Measurements from ENCODE around the gene PTPRA. TPM values are rescaled to one million over a fixed set of nuclear protein-coding genes. Genes with fewer than 3 reads are reported as not detected.
A peak's percentile ranks its signal among the peaks of the same experiment; 100 is the strongest.

The PTPRA gene
- polyA plus RNA-seq, 3 donors: 13.0 to 41.9 (median 13.1) TPM

GRCh38 chr20:2865101-2865500 lies 8.2 kb upstream of the PTPRA start:
- peaks cover 10 to 13% of the 10 kb centered on the region in 2 donors for H3K4me1 ChIP-seq (ENCODE audit: control insufficient read depth in 1 of 2, insufficient read depth in 2 of 2, low read length in 2 of 2)
- no peak for TF ChIP-seq CTCF (IDR thresholded peaks at IDR 0.05)
- WGBS (ENCODE audit: insufficient coverage): 98% methylated on average over 10 of the region's 10 CpGs

DNA sequence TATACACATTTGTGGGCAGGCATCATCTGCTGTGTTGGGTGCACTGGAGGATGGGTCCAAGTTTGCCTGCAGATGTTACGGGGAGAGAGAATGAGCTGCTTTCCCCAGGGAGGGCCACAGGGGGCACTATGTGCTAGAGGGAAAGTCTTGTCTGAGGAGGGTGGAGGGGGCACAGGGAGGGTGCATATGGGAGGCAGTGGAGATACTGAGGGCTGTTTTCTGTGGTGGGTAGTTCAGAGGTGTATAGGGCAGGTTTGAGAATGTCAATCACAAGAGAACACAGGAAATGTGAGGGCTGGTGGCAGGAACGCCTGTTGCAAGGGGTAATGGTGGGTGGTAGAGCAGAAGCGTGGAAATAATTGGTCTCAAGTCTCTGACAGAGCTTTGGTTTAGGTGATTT lies 7.7 kb upstream of the PTPRA start:
- Mint-ChIP-seq H3K27ac (peak overlapping the region in 3 of 7 donors; percentile 0 to 27 (median 4)), H3K4me1 (peaks cover 22% of the 10 kb centered on the region), H3K27me3 (ENCODE audit: low read depth in 3 of 3) (peaks cover 0 to 3% (median 2%) of the 10 kb centered on the region in 3 donors), H3K9me3 (no peaks in the 10 kb centered on the region), H3K36me3 (peaks cover 58 to 69% of the 10 kb centered on the region in 2 donors), H3K4me3 (peak overlapping the region in 1 of 2 donors; percentile 16)
- intact Hi-C loops (cut with micrococcal nuclease): no loop called here
- no peaks in the 10 kb centered on the region for H3K79me2 ChIP-seq (ENCODE audit: insufficient read depth, low read length)
- no peaks in the 10 kb centered on the region for H3K9me3 ChIP-seq (replicated peaks in 1 of 2; ENCODE audit: control insufficient read depth in 1 of 2, insufficient read depth in 1 of 2, low read length in 2 of 2)
- peaks cover 56 to 65% of the 10 kb centered on the region in 2 donors for H3K36me3 ChIP-seq (replicated peaks in 1 of 2; ENCODE audit: control insufficient read depth in 1 of 2, insufficient read depth in 2 of 2, low read length in 2 of 2)
- no peak overlapping the region for H3K4me2 ChIP-seq (replicated peaks; ENCODE audit: extremely low read depth, low read length, poor library complexity, severe bottlenecking)
- H3K27ac ChIP-seq (ENCODE audit: low read depth in 1 of 2, low read length in 2 of 2): no peak overlapping the region
- H3K4me1 ChIP-seq (ENCODE audit: control insufficient read depth in 1 of 2, insufficient read depth in 2 of 2, low read length in 2 of 2): peaks cover 16 to 19% of the 10 kb centered on the region in 2 donors
- no peak for DNase-seq
- no peaks in the 10 kb centered on the region for H3K27me3 ChIP-seq (ENCODE audit: control insufficient read depth in 2 of 2, insufficient read depth in 2 of 2, low read length in 2 of 2)
- 90% methylated on average over 3 of the region's 3 CpGs for WGBS (ENCODE audit: insufficient coverage)
- no peak overlapping the region for H2AFZ ChIP-seq (ENCODE audit: insufficient read depth, low read depth, low read length, poor library complexity, severe bottlenecking)
- H3K9ac ChIP-seq (ENCODE audit: insufficient read depth, low read length, poor library complexity, severe bottlenecking): no peak overlapping the region
- H4K20me1 ChIP-seq (ENCODE audit: insufficient read depth, low read length): no peaks in the 10 kb centered on the region
- TF ChIP-seq CTCF (IDR thresholded peaks at IDR 0.05): no peak
- no peak overlapping the region for H3K4me3 ChIP-seq (replicated peaks in 1 of 3; ENCODE audit: low read depth in 2 of 3, low read length in 3 of 3)

More at GRCh38 chr20:2865101-2865500, 8.2 kb upstream of the PTPRA start:
- intact Hi-C loops (cut with micrococcal nuclease): no loop called here
- H4K20me1 ChIP-seq (ENCODE audit: insufficient read depth, low read length): no peaks in the 10 kb centered on the region
- no peak for DNase-seq
- Mint-ChIP-seq H3K4me3 (peak overlapping the region in 1 of 2 donors; percentile 24), H3K4me1 (peaks cover 17% of the 10 kb centered on the region), H3K9me3 (no peaks in the 10 kb centered on the region), H3K27ac (peak overlapping the region in 1 of 7 donors; percentile 14), H3K27me3 (ENCODE audit: low read depth in 3 of 3) (peaks cover 0 to 3% (median 2%) of the 10 kb centered on the region in 3 donors), H3K36me3 (peaks cover 59 to 75% of the 10 kb centered on the region in 2 donors)
- H2AFZ ChIP-seq (ENCODE audit: insufficient read depth, low read depth, low read length, poor library complexity, severe bottlenecking): no peak overlapping the region
- H3K79me2 ChIP-seq (ENCODE audit: insufficient read depth, low read length): no peaks in the 10 kb centered on the region
- H3K4me3 ChIP-seq (replicated peaks in 1 of 3; ENCODE audit: low read depth in 2 of 3, low read length in 3 of 3): no peak overlapping the region
- no peaks in the 10 kb centered on the region for H3K27me3 ChIP-seq (ENCODE audit: control insufficient read depth in 2 of 2, insufficient read depth in 2 of 2, low read length in 2 of 2)
- H3K27ac ChIP-seq (ENCODE audit: low read depth in 1 of 2, low read length in 2 of 2): no peak overlapping the region
- no peak overlapping the region for H3K4me2 ChIP-seq (replicated peaks; ENCODE audit: extremely low read depth, low read length, poor library complexity, severe bottlenecking)
- H3K36me3 ChIP-seq (replicated peaks in 1 of 2; ENCODE audit: control insufficient read depth in 1 of 2, insufficient read depth in 2 of 2, low read length in 2 of 2): peaks cover 61 to 71% of the 10 kb centered on the region in 2 donors
- H3K9ac ChIP-seq (ENCODE audit: insufficient read depth, low read length, poor library complexity, severe bottlenecking): no peak overlapping the region
- H3K9me3 ChIP-seq (replicated peaks in 1 of 2; ENCODE audit: control insufficient read depth in 1 of 2, insufficient read depth in 1 of 2, low read length in 2 of 2): no peaks in the 10 kb centered on the region
